ENCODE results near the gene CENPE. TPM values are rescaled to one million over a fixed set of nuclear protein-coding genes. Genes with fewer than 3 reads are reported as not detected.

The CENPE gene
- total and polyA plus RNA-seq, 4 donors, result 4.0 to 9.1 (median 7.3) TPM

DNA sequence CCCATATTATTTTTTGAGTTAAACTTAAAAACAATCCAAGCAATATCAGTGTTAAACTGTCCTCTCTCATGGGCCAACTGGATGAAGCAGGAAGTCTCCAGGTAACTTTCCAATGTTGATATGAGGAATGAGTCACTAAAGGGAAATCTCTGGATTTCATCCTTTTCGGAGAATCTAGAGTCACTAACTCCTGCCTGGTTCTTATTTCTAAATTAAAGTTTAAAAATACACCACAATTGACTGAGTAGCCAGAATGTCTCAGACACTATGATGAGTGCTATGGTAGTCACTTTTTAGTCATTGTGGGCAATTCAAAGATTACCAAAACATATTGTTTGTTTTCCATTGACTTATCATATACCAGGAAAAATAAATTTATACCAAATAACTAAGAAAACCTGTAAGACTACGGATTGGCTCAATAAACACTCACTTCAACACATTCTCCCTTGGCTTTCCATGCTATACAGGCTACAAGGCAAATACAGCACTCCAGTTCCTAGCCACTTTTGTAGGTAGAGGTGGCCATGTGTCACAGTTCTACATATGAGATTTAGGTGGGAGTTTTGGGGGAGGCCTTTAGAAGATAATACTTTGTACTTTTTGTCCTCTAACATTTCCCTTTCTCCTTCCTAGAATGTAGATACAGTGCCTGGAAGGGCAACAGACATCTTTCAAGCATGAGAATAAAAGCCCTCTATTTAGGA, 130.1 kb downstream of the CENPE start:
- no CpG with 5 or more reads among the region's 2 CpGs for WGBS (ENCODE audit: insufficient coverage)

DNA sequence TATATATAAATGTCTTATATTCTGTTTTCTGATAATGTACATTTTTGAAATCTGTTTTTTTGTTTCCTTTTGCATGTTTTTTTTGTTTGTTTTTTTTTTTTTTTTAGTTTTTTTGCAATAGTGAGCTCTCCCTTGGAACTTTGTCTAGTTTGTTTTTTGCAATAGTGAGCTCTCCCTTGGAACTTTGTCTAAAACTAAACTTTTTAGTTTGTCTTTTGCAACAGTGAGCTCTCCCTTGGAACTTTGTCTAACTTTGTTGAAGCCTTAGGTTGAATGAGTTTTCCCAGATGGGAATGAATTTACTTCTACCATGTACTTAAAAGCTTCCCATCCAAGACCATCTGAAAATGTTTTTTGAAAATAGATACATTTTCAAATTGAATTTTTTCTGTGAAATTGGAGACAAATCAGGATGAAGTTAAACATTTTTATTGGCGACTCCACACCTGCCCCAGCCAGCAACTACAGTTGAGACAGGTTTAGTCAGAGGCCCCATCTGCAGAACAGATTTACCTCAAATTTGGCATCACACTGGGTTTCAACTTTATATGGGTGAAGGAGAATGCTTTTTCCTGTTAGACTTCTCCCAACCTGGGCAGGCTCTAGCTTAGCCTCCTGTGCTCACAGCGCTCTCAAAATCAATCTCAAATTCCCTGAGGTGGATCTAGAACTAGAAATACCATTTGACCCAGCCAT, 137.5 kb downstream of the CENPE start:
- Histone ChIP-seq H3K4me3 (ENCODE audit: low read depth, low read length) (no peak overlapping the region), H3K9me3 (ENCODE audit: control insufficient read depth, insufficient read depth, low read length) (no peaks in the 10 kb centered on the region), H3K27me3 (ENCODE audit: control insufficient read depth, insufficient read depth, low read length) (no peaks in the 10 kb centered on the region), H3K4me1 (ENCODE audit: control insufficient read depth, insufficient read depth, low read length) (no peaks in the 10 kb centered on the region), H3K27ac (ENCODE audit: low read depth, low read length) (no peak overlapping the region), H3K36me3 (ENCODE audit: control insufficient read depth, insufficient read depth, low read length) (peaks cover 4% of the 10 kb centered on the region)
- peak in 1 of 6 donors; percentile 9 for DNase-seq (ENCODE audit: low read depth in 4 of 6, low spot score in 6 of 6)
- 100% methylated on average over 1 of the region's 2 CpGs for WGBS (ENCODE audit: insufficient coverage)

More for the DNA sequence above, 130.1 kb downstream of the CENPE start:
- Histone ChIP-seq H3K4me1 (ENCODE audit: control insufficient read depth, insufficient read depth, low read length) (no peaks in the 10 kb centered on the region), H3K9me3 (ENCODE audit: control insufficient read depth, insufficient read depth, low read length) (no peaks in the 10 kb centered on the region), H3K4me3 (ENCODE audit: low read depth, low read length) (no peak overlapping the region), H3K27me3 (ENCODE audit: control insufficient read depth, insufficient read depth, low read length) (no peaks in the 10 kb centered on the region), H3K36me3 (ENCODE audit: control insufficient read depth, insufficient read depth, low read length) (no peaks in the 10 kb centered on the region), H3K27ac (ENCODE audit: low read depth, low read length) (no peak overlapping the region)
- no peak for DNase-seq (ENCODE audit: low read depth in 4 of 6, low spot score in 6 of 6)

Other genes with a start within 250 kb of the CENPE start
- 1 to 10 TPM; 4.4 to 9.7 TPM for gene SLC9B1, start 178.6 kb downstream of the CENPE start, total RNA-seq
- 1 to 10 TPM; 2.7 to 3.4 TPM for gene SLC9B1, start 178.6 kb downstream of the CENPE start, polyA plus RNA-seq (ENCODE audit: insufficient read length in 2 of 2)
- gene SLC9B2, start 121.6 kb downstream of the CENPE start, total RNA-seq, result 10 to 100 TPM; 58.7 to 67.3 TPM
- gene SLC9B2, start 121.6 kb downstream of the CENPE start, polyA plus RNA-seq (ENCODE audit: insufficient read length in 2 of 2), result 10 to 100 TPM; 40.9 to 42.6 TPM
- gene BDH2, start 98.5 kb downstream of the CENPE start, total RNA-seq, result 100 to 1,000 TPM in 1 of 2 donors, 10 to 100 TPM in 1; 51.1 to 129 TPM
- 10 to 100 TPM; 47.2 to 50.3 TPM for gene BDH2, start 98.5 kb downstream of the CENPE start, polyA plus RNA-seq (ENCODE audit: insufficient read length in 2 of 2)